ENCODE results near the gene PIAS4. TPM values are rescaled to one million over a fixed set of nuclear protein-coding genes. Genes with fewer than 3 reads are reported as not detected.

Gene PIAS4
- total RNA-seq, 1 donor: 21.4 TPM

DNA sequence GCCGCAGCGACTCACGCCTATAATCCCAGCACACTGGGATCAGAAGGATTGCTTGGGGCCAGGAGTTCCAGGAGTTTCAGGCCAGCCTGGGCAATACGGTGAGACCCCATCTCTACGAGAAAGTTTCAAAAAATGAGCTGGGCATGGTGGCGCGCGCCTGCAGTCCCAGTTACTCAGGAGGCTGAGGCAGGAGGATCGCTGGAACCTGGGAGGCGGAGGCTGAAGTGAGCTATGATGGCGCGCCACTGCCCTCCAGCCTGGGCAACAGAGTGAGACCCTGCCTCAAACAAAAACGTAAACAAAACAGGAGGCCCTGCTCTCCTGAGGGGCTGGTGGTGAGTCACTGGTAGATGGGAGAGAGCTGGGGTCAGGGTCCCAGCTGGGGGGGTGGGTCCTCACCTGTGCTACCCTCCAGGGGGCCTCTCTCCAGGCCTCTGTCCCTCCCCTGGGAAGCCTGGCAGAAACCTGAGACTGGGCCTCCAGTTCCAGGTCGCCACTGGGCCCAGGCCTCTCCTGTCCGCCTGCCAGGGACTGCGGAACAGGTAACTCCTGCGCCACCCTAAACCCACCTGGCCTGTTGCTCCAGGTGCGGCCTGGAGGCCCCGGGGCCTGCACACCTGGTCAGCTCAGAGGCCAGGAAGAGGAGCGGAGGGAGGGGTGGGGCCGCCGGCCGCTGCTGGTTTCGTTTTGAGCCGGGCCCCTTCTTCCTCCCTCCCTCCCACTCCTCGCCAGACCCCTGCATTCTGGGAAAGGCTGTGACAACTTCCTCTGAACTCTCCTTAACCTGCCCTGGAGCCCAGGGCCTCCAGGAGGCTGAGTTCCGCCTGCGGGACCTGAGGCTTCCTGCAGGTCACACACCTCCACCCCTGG is 76.4 kb downstream of the PIAS4 start:
- peak; percentile 69 for DNase-seq (ENCODE audit: insufficient read length, low spot score, missing footprints)
- Histone ChIP-seq H3K4me2 (ENCODE audit: insufficient read depth, low read length) (no peak overlapping the region), H3K27ac (ENCODE audit: low read depth, low read length) (no peak overlapping the region), H3K4me3 (ENCODE audit: insufficient read depth, low read length) (no peak overlapping the region), H2AFZ (ENCODE audit: low read length) (no peak overlapping the region), H4K20me1 (ENCODE audit: insufficient read depth, low read length) (no peaks in the 10 kb centered on the region), H3K36me3 (ENCODE audit: insufficient read depth, low read length) (no peaks in the 10 kb centered on the region), H3K9me3 (ENCODE audit: low read depth, low read length) (no peaks in the 10 kb centered on the region), H3K4me1 (ENCODE audit: insufficient read depth, low read length) (no peaks in the 10 kb centered on the region), H3K27me3 (ENCODE audit: insufficient read depth, low read length) (peaks cover 4% of the 10 kb centered on the region), H3K79me2 (ENCODE audit: insufficient read depth, low read length) (no peaks in the 10 kb centered on the region)
- TF ChIP-seq CTCF (IDR thresholded peaks at IDR 0.05; ENCODE audit: extremely low read depth, low read depth, low read length): no peak

- DNase-seq (ENCODE audit: insufficient read length, low spot score, missing footprints): peak; percentile 39
- Histone ChIP-seq H4K20me1 (ENCODE audit: insufficient read depth, low read length) (no peaks in the 10 kb centered on the region), H3K36me3 (ENCODE audit: insufficient read depth, low read length) (peaks cover under 1% of the 10 kb centered on the region), H2AFZ (ENCODE audit: low read length) (no peak overlapping the region), H3K27ac (ENCODE audit: low read depth, low read length) (no peak overlapping the region), H3K27me3 (ENCODE audit: insufficient read depth, low read length) (peaks cover 4% of the 10 kb centered on the region), H3K4me1 (ENCODE audit: insufficient read depth, low read length) (no peaks in the 10 kb centered on the region), H3K4me3 (ENCODE audit: insufficient read depth, low read length) (no peak overlapping the region), H3K9me3 (ENCODE audit: low read depth, low read length) (no peaks in the 10 kb centered on the region), H3K79me2 (ENCODE audit: insufficient read depth, low read length) (no peaks in the 10 kb centered on the region), H3K4me2 (ENCODE audit: insufficient read depth, low read length) (no peak overlapping the region)
- TF ChIP-seq CTCF (IDR thresholded peaks at IDR 0.05; ENCODE audit: extremely low read depth, low read depth, low read length): no peak
These were observed 77.0 kb downstream of the PIAS4 start for GRCh38 chr19:4084547-4084877.

- H4K20me1 ChIP-seq (ENCODE audit: insufficient read depth, low read length): no peaks in the 10 kb centered on the region
- H3K27ac ChIP-seq (ENCODE audit: low read depth, low read length): no peak overlapping the region
- no peaks in the 10 kb centered on the region for H3K4me1 ChIP-seq (ENCODE audit: insufficient read depth, low read length)
- H3K27me3 ChIP-seq (ENCODE audit: insufficient read depth, low read length): peaks cover 4% of the 10 kb centered on the region
- TF ChIP-seq CTCF (IDR thresholded peaks at IDR 0.05; ENCODE audit: extremely low read depth, low read depth, low read length): no peak
- DNase-seq (ENCODE audit: insufficient read length, low spot score, missing footprints): peak; percentile 68
- no peaks in the 10 kb centered on the region for H3K79me2 ChIP-seq (ENCODE audit: insufficient read depth, low read length)
- H3K9me3 ChIP-seq (ENCODE audit: low read depth, low read length): no peaks in the 10 kb centered on the region
- no peak overlapping the region for H2AFZ ChIP-seq (ENCODE audit: low read length)
- no peak overlapping the region for H3K4me2 ChIP-seq (ENCODE audit: insufficient read depth, low read length)
- H3K4me3 ChIP-seq (ENCODE audit: insufficient read depth, low read length): no peak overlapping the region
- peaks cover 10% of the 10 kb centered on the region for H3K36me3 ChIP-seq (ENCODE audit: insufficient read depth, low read length)
These were observed 78.9 kb downstream of the PIAS4 start for GRCh38 chr19:4086411-4086867.

DNA sequence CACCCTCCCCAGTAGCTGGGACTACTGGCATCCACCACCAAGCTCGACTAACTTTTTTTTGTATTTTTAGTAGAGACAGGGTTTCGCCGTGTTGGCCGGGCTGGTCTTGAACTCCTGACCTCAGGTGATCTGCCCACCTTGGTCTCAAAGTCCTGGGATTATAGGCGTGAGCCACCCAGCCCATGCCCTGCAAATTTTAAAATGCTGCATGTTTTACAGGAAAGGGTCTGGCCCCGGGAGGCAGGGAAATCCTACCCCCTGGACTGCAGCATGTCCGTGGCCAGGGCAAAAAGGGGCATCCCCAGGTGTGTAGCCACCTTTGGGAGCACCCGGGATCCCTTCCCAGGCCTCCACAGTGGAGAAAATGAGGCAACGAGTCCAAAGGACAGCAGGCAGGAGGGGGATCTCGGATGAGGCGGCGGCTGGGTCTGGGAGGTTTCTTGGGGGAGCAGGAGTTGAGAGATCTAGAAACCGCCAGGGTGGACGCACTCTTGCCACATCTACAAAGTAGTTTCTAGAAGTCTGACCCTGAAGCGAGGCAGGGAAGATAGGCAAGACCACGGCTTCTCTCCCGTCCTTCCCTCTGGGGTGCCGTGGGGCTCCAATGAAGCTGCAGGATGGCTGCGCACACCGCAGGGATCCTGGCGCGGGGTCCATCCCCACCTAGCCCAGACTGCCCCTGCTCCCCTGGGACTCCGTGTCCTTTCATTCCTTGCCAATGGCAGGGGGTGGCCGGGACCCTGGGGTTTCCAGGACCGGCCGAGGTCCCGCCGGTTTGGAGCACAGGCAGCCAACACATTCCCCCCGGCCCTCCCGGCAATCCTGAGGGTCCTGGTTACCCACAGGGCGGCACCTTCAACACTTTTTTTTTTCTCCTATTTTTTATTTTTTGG is 80.5 kb downstream of the PIAS4 start:
- peaks cover 4% of the 10 kb centered on the region for H3K27me3 ChIP-seq (ENCODE audit: insufficient read depth, low read length)
- DNase-seq (ENCODE audit: insufficient read length, low spot score, missing footprints): peak; percentile 85
- H3K79me2 ChIP-seq (ENCODE audit: insufficient read depth, low read length): no peaks in the 10 kb centered on the region
- no peak for TF ChIP-seq CTCF (IDR thresholded peaks at IDR 0.05; ENCODE audit: extremely low read depth, low read depth, low read length)
- no peak overlapping the region for H2AFZ ChIP-seq (ENCODE audit: low read length)
- no peaks in the 10 kb centered on the region for H3K4me1 ChIP-seq (ENCODE audit: insufficient read depth, low read length)
- no peak overlapping the region for H3K4me3 ChIP-seq (ENCODE audit: insufficient read depth, low read length)
- H3K4me2 ChIP-seq (ENCODE audit: insufficient read depth, low read length): no peak overlapping the region
- H4K20me1 ChIP-seq (ENCODE audit: insufficient read depth, low read length): no peaks in the 10 kb centered on the region
- H3K9me3 ChIP-seq (ENCODE audit: low read depth, low read length): no peaks in the 10 kb centered on the region
- no peak overlapping the region for H3K27ac ChIP-seq (ENCODE audit: low read depth, low read length)
- peaks cover 10% of the 10 kb centered on the region for H3K36me3 ChIP-seq (ENCODE audit: insufficient read depth, low read length)

All from osteoblast (primary cell).